Peyer's patch (tissue), 4 donors: ENCODE measurements around the gene C2orf68.

Experiments used
- POLR2A ChIP-seq, 2 donors: fragments of 450-650 bp; IDR thresholded peaks; one replicate each; pipeline ENCODE4 v1.5.1; 2017; ENCODE audit warnings: antibody characterized with exemption in 2 of 2, mild to moderate bottlenecking in 2 of 2, moderate library complexity in 2 of 2
- TF ChIP-seq, protein P1 (sequence below), 6 experiments: fragments of 450-650 bp in 4 of 6; fragments of 200-600 bp in 2 of 6; sonication (generic) in 1 of 6; IDR thresholded peaks; one replicate each; pipeline ENCODE4 v1.5.1; 2017 to 2019; ENCODE audit warnings: antibody characterized with exemption in 6 of 6, mild to moderate bottlenecking in 3 of 6, moderate library complexity in 1 of 6

DNA sequence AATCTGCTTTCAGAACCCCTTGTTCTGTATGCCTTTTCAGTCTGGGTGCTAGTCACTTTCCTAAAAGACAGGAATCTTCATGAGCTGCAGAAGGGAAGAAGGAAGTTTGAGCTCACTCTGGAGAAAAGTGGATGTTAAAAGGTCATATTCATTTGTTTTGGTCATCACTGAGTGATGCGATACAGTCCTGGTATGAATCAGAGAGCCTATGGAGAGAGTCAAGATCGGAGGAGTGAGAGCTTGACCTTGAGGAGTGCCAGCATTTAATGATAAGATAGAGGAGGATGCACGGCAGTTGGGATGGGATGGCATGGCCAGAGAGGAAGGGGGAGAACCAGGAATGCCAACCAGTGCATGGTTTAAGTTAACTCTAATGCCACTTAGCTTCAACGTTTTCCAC lies 23.8 kb upstream of the C2orf68 start:
- TF ChIP-seq POLR2A (IDR thresholded peaks at IDR 0.05): no peak
- TF ChIP-seq, protein P1, sequence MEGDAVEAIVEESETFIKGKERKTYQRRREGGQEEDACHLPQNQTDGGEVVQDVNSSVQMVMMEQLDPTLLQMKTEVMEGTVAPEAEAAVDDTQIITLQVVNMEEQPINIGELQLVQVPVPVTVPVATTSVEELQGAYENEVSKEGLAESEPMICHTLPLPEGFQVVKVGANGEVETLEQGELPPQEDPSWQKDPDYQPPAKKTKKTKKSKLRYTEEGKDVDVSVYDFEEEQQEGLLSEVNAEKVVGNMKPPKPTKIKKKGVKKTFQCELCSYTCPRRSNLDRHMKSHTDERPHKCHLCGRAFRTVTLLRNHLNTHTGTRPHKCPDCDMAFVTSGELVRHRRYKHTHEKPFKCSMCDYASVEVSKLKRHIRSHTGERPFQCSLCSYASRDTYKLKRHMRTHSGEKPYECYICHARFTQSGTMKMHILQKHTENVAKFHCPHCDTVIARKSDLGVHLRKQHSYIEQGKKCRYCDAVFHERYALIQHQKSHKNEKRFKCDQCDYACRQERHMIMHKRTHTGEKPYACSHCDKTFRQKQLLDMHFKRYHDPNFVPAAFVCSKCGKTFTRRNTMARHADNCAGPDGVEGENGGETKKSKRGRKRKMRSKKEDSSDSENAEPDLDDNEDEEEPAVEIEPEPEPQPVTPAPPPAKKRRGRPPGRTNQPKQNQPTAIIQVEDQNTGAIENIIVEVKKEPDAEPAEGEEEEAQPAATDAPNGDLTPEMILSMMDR (IDR thresholded peaks at IDR 0.05): no peak
